H1 (cell line): Measurements from ENCODE around the gene TPPP. TPM values are rescaled to one million over a fixed set of nuclear protein-coding genes. Genes with fewer than 3 reads are reported as not detected.

Source experiments
- CTCF ChIA-PET: fragments of 300-600 bp; sonication (Branson Sonifier 250); formaldehyde crosslinking; loops from one replicate; lab custom pipeline; 2021; ENCODE audit not compliant: partially characterized antibody; lab: Charles Lee
- POLR2A ChIA-PET: fragments of 300-600 bp; sonication (Branson Sonifier 250); formaldehyde crosslinking; loops from one replicate; lab custom pipeline; 2021; ENCODE audit warnings: inconsistent platforms; ENCODE audit not compliant: partially characterized antibody; lab: Charles Lee
- DNase-seq, 2 experiments: peaks; one replicate each; pipeline versions ENCODE4 v3.0.0 to v3.0.0-alpha.2; 2010 to 2022; ENCODE audit warnings: low spot score in 2 of 2, low read depth in 1 of 2, mixed read lengths in 1 of 2
- FAIRE-seq: peaks from 2 replicates; lab custom pipeline; 2011; peaks lifted over from hg19 to GRCh38; lab: Jason Lieb, UNC
- H2AFZ ChIP-seq: 2 replicates; pipeline ENCODE4 v1.8.1; 2012; ENCODE audit warnings: low read length, inconsistent platforms
- H2AK5ac ChIP-seq: 2 replicates; pipeline ENCODE4 v1.6.1; 2013; ENCODE audit warnings: low read depth, low read length
- H2BK120ac ChIP-seq: replicated peaks from 2 replicates; pipeline ENCODE3; 2013; ENCODE audit warnings: low read depth, low read length, inconsistent platforms
- H2BK12ac ChIP-seq: 2 replicates; pipeline ENCODE4 v1.6.1; 2013; ENCODE audit warnings: low read depth, low read length
- H2BK15ac ChIP-seq: 2 replicates; pipeline ENCODE4 v1.6.1; 2013; ENCODE audit warnings: low read length
- H2BK20ac ChIP-seq: 2 replicates; pipeline ENCODE4 v1.6.1; 2013; ENCODE audit warnings: low read length
- H2BK5ac ChIP-seq: 2 replicates; pipeline ENCODE4 v1.6.1; 2013; ENCODE audit warnings: low read depth, low read length
- H3K14ac ChIP-seq: 2 replicates; pipeline ENCODE4 v1.6.1; 2013; ENCODE audit warnings: inconsistent platforms; ENCODE audit not compliant: insufficient read length
- H3K18ac ChIP-seq: 2 replicates; pipeline ENCODE4 v1.6.1; 2013; ENCODE audit warnings: low read length; ENCODE audit errors: extremely low read depth
- H3K23ac ChIP-seq: 2 replicates; pipeline ENCODE4 v1.6.1; 2013; ENCODE audit warnings: inconsistent platforms; ENCODE audit not compliant: insufficient read length
- H3K23me2 ChIP-seq: 2 replicates; pipeline ENCODE4 v1.6.1; 2013; ENCODE audit warnings: low read depth, low read length
- H3K27ac ChIP-seq: 2 replicates; pipeline ENCODE4 v1.6.1; 2011; ENCODE audit warnings: low read depth, low read length, inconsistent platforms
- H3K27me3 ChIP-seq, 4 experiments: replicated peaks in 1 of 4; 1 replicate in 1 of 4; 2 replicates in 3 of 4; pipeline versions ENCODE4 v1.6.1 to v1.8.1; 2011 to 2013; ENCODE audit warnings: low read length in 3 of 4, mild to moderate bottlenecking in 3 of 4, inconsistent platforms in 2 of 4, mixed read lengths in 2 of 4, moderate library complexity in 1 of 4; ENCODE audit not compliant: control insufficient read depth in 3 of 4, insufficient read depth in 3 of 4; ENCODE audit errors: extremely low read depth in 1 of 4
- H3K36me3 ChIP-seq, 4 experiments: 2 replicates each; pipeline versions ENCODE4 v1.6.1 to v1.8.1; 2011 to 2013; ENCODE audit warnings: mild to moderate bottlenecking in 4 of 4, low read length in 3 of 4, moderate library complexity in 2 of 4, control low read depth in 1 of 4, inconsistent platforms in 1 of 4; ENCODE audit not compliant: insufficient read depth in 4 of 4, control insufficient read depth in 2 of 4
- H3K4ac ChIP-seq: replicated peaks from 2 replicates; pipeline ENCODE3; 2013; ENCODE audit warnings: low read length, low read depth, mixed read lengths, inconsistent platforms; ENCODE audit not compliant: insufficient read length
- H3K4me1 ChIP-seq, 4 experiments: replicated peaks in 1 of 4; 1 replicate in 1 of 4; 2 replicates in 3 of 4; pipeline versions ENCODE4 v1.6.1 to v1.8.1; 2011 to 2013; ENCODE audit warnings: low read length in 3 of 4, inconsistent platforms in 2 of 4, mixed read lengths in 1 of 4; ENCODE audit not compliant: insufficient read depth in 4 of 4, control insufficient read depth in 3 of 4
- H3K4me2 ChIP-seq, 2 experiments: 2 replicates each; pipeline versions ENCODE4 v1.6.1 to v1.8.1; 2011 to 2013; ENCODE audit warnings: low read depth in 2 of 2, low read length in 2 of 2, control low read depth in 1 of 2, inconsistent platforms in 1 of 2, mild to moderate bottlenecking in 1 of 2; ENCODE audit not compliant: insufficient read depth in 1 of 2
- H3K4me3 ChIP-seq, 4 experiments: fragments of 200-600, 300-600 bp in 1 of 4; sonication (generic), shearing (Covaris generic), sonication (Bioruptor Twin) in 1 of 4; 2 replicates each; pipeline versions ENCODE4 v1.5.1 to v1.8.1; 2011 to 2016; ENCODE audit warnings: low read length in 4 of 4, low read depth in 3 of 4, control low read depth in 2 of 4, inconsistent platforms in 2 of 4, mild to moderate bottlenecking in 2 of 4, mixed read lengths in 1 of 4, moderate library complexity in 1 of 4; ENCODE audit not compliant: insufficient read depth in 2 of 4; ENCODE audit errors: extremely low read depth in 1 of 4
- H3K56ac ChIP-seq: replicated peaks from 2 replicates; pipeline ENCODE3; 2013; ENCODE audit warnings: low read depth, mild to moderate bottlenecking, mixed read lengths, low read length, inconsistent platforms; ENCODE audit not compliant: insufficient read length
- H3K79me1 ChIP-seq: 2 replicates; pipeline ENCODE4 v1.6.1; 2013; ENCODE audit warnings: low read depth, low read length, control low read depth
- H3K79me2 ChIP-seq, 2 experiments: 2 replicates each; pipeline versions ENCODE4 v1.6.1 to v1.8.1; 2012 to 2013; ENCODE audit warnings: low read length in 2 of 2, mild to moderate bottlenecking in 2 of 2, inconsistent platforms in 1 of 2; ENCODE audit not compliant: insufficient read depth in 2 of 2, control insufficient read depth in 1 of 2
- H3K9ac ChIP-seq, 4 experiments: replicated peaks in 1 of 4; 1 replicate in 1 of 4; 2 replicates in 3 of 4; pipeline versions ENCODE4 v1.6.1 to v1.8.1; 2011 to 2013; ENCODE audit warnings: low read depth in 3 of 4, low read length in 3 of 4, control low read depth in 2 of 4, mild to moderate bottlenecking in 2 of 4, moderate library complexity in 2 of 4, inconsistent platforms in 1 of 4; ENCODE audit errors: extremely low read depth in 1 of 4
- H3K9me3 ChIP-seq, 2 experiments: 2 replicates each; pipeline versions ENCODE4 v1.6.1 to v1.8.1; 2012 to 2013; ENCODE audit warnings: mild to moderate bottlenecking in 2 of 2, moderate library complexity in 2 of 2, control low read depth in 1 of 2, inconsistent platforms in 1 of 2, low read depth in 1 of 2, low read length in 1 of 2, mixed read lengths in 1 of 2; ENCODE audit not compliant: insufficient read depth in 2 of 2
- H4K20me1 ChIP-seq, 2 experiments: replicated peaks in 1 of 2; 2 replicates each; pipeline versions ENCODE3 to v1.8.1; 2011 to 2013; ENCODE audit warnings: inconsistent platforms in 2 of 2, low read length in 2 of 2, mild to moderate bottlenecking in 1 of 2; ENCODE audit not compliant: insufficient read depth in 2 of 2, control insufficient read depth in 1 of 2
- H4K5ac ChIP-seq: 2 replicates; pipeline ENCODE4 v1.6.1; 2013; ENCODE audit warnings: low read length, low read depth, mixed read lengths, inconsistent platforms; ENCODE audit not compliant: insufficient read length
- H4K8ac ChIP-seq: 2 replicates; pipeline ENCODE4 v1.8.0; 2013; ENCODE audit warnings: mild to moderate bottlenecking, moderate library complexity, low read length, inconsistent platforms; ENCODE audit not compliant: insufficient read depth; ENCODE audit errors: extremely low read depth
- H4K91ac ChIP-seq: replicated peaks from 2 replicates; pipeline ENCODE3; 2013; ENCODE audit warnings: low read length, mixed read lengths, inconsistent platforms; ENCODE audit not compliant: insufficient read length
- TAF7 ChIP-seq: optimal IDR thresholded peaks from 2 replicates; pipeline ENCODE3; 2011; ENCODE audit warnings: low read depth, mild to moderate bottlenecking, inconsistent platforms, low read length, moderate library complexity, borderline replicate concordance
- WGBS, 2 experiments: shearing (Covaris generic) in 1 of 2; methylation state at CpG; one replicate each; pipeline versions ENCODE4 v1.1.6 to v1.1.7; 2013 to 2015; ENCODE audit warnings: low lambda C conversion rate in 2 of 2, mixed read lengths in 2 of 2, inconsistent platforms in 1 of 2, low coverage in 1 of 2, missing lambda C conversion rate in 1 of 2; ENCODE audit not compliant: insufficient replicate concordance in 2 of 2, insufficient coverage in 1 of 2, insufficient read length in 1 of 2; ENCODE audit errors: extremely low coverage in 1 of 2, missing lambda C conversion rate in 1 of 2; 5-methylcytosine and 5-hydroxymethylcytosine counted together
- polyA plus RNA-seq, 7 experiments: library from polyadenylated mRNA; depleted of rRNA in 3 of 7; stranded (reverse) in 5 of 7; unstranded in 2 of 7; fragments of >200 nt in 5 of 7; fragments of 200-250 nt in 2 of 7; gene quantifications; 1 replicate in 5 of 7; 2 replicates in 1 of 7; 4 replicates in 1 of 7; pipeline versions ENCODE4 v1.2.1 to v1.2.3, GENCODE V29; 2011 to 2013; ENCODE audit warnings: missing spikeins in 2 of 7, mixed read lengths in 2 of 7
- total RNA-seq: library from RNA; stranded (reverse); fragmentation: NEBNext Ultra II Directional; extraction: Animal tissue kit (Norgen Biotek cat#: 25700); gene quantifications from 2 replicates; pipeline ENCODE4 v1.2.1, GENCODE V29; 2021

TPPP gene
- total and polyA plus RNA-seq, 2 of the 8 experiments (the other 6 are each of a cell fraction or from before 2014, with no cell fraction given): 0.36 to 0.93 TPM

DNA sequence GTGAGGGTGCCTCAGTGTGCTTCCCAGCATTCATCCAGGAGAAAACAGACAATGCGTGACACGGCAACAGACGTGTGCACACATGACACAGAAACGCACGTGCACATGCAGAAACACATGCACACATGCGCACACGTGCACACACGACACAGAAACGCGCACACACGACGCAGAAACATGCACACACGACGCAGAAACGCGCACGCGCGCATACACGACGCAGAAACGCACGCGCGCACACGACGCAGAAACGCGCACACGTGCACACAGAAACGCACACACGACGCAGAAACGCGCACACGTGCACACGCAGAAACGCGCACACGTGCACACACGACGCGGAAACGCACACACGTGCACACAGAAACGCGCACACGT is 16.5 kb downstream of the TPPP start:
- Histone ChIP-seq H3K56ac (no peak overlapping the region), H3K14ac (no peak overlapping the region), H3K79me2 (no peaks in the 10 kb centered on the region), H3K27ac (no peak overlapping the region), H4K91ac (peak overlapping the region; percentile 74), H3K4ac (peak overlapping the region; percentile 85), H4K20me1 (peaks cover 6 to 13% of the 10 kb centered on the region in 2 experiments), H3K23me2 (no peaks in the 10 kb centered on the region), H4K8ac (no peak overlapping the region; the same call in 1 of the 2 replicates), H3K9me3 (no peaks in the 10 kb centered on the region), H2BK12ac (0 out of 2 replicates have a peak overlapping the region, but pooled peaks have one; percentile 27), H2AK5ac (peak overlapping the region; percentile 82; the same call in 1 of the 2 replicates), H3K79me1 (no peaks in the 10 kb centered on the region), H2BK20ac (no peak overlapping the region), H2BK15ac (no peak overlapping the region), H3K4me3 (no peak overlapping the region)
- DNase-seq: no peak
- WGBS, 2 experiments: 89% methylated on average over 28 of the region's 48 CpGs; no CpG with 5 or more reads in 1 of the 2 experiments
- TF ChIP-seq TAF7: no peak
- TF ChIP-seq, all 59 proteins: peak for 0
- Histone ChIP-seq H2BK5ac (no peak overlapping the region), H2BK120ac (no peak overlapping the region), H3K18ac (no peak overlapping the region), H3K9ac (no peak overlapping the region), H3K36me3 (no peaks in the 10 kb centered on the region), H2AFZ (no peak overlapping the region), H4K5ac (no peak overlapping the region), H3K4me2 (no peak overlapping the region), H3K27me3 (peaks cover 0 to 14% (median 6%) of the 10 kb centered on the region in 4 experiments; a peak in 3 of 7 replicates), H3K23ac (no peak overlapping the region), H3K4me1 (peaks cover 0 to 12% (median 10%) of the 10 kb centered on the region in 4 experiments; a peak in 5 of 7 replicates)
- ChIA-PET CTCF (interaction anchor here (1.4 kb wide), 1 partner anchor 100 kb away, joined by 3 read pairs; no protein-coding TSS in a partner anchor), POLR2A (interaction anchor here (1.1 kb wide), 1 partner anchor 10 kb away, joined by 6 read pairs; no protein-coding TSS in a partner anchor)
- no peak for FAIRE-seq
